Keratinocyte (primary cell): ENCODE results near the gene SUSD5.

Experiments
- CTCF ChIP-seq, 3 experiments: IDR thresholded peaks in 1 of 3; conservative IDR thresholded peaks in 1 of 3; optimal IDR thresholded peaks in 1 of 3; 2 replicates in 2 of 3; 3 replicates in 1 of 3; pipeline versions ENCODE3 to v1.5.1; 2011; ENCODE audit warnings: low read length in 3 of 3, mild to moderate bottlenecking in 3 of 3, moderate library complexity in 2 of 3, control low read depth in 1 of 3, inconsistent platforms in 1 of 3; ENCODE audit not compliant: insufficient read depth in 2 of 3; ENCODE audit errors: extremely low read depth in 1 of 3
- EZH2 ChIP-seq: IDR thresholded peaks from one replicate; pipeline ENCODE4 v1.6.1; 2012; ENCODE audit warnings: inconsistent platforms, mild to moderate bottlenecking, low read length, moderate library complexity

GRCh38 chr3:33233884-33234283 lies 15.3 kb upstream of the SUSD5 start:
- TF ChIP-seq CTCF (optimal IDR thresholded peaks at IDR 0.05 in 1 of 3, IDR thresholded peaks at IDR 0.05 in 1 of 3, conservative IDR thresholded peaks at IDR 0.05 in 1 of 3; ENCODE audit: extremely low read depth in 1 of 3, insufficient read depth in 2 of 3, low read length in 3 of 3) = no peak
- no peak for TF ChIP-seq EZH2
